WERI-Rb-1 (cell line): ENCODE data around the gene RSPH1.

ENCODE experiments used
- DNase-seq: peaks from one replicate; pipeline ENCODE4 v3.0.0-alpha.2; 2020
- H3K27ac ChIP-seq: fragments of 250-450 bp; sonication (Bioruptor Pico); 2 replicates; pipeline ENCODE4 v1.5.1; 2020; ENCODE audit warnings: mild to moderate bottlenecking, moderate library complexity
- H3K27me3 ChIP-seq: fragments of 250-450 bp; sonication (Bioruptor Pico); 2 replicates; pipeline ENCODE4 v1.5.1; 2021; ENCODE audit warnings: mild to moderate bottlenecking, low read depth, moderate library complexity; ENCODE audit not compliant: insufficient read depth, severe bottlenecking
- H3K36me3 ChIP-seq: fragments of 250-450 bp; sonication (Bioruptor Pico); 2 replicates; pipeline ENCODE4 v1.5.1; 2020; ENCODE audit warnings: mild to moderate bottlenecking, moderate library complexity
- H3K4me3 ChIP-seq: 2 replicates; pipeline ENCODE4 v1.5.1; 2011; ENCODE audit warnings: low read depth, mild to moderate bottlenecking, control low read depth, low read length
- H3K9me3 ChIP-seq: fragments of 250-450 bp; sonication (Bioruptor Pico); 2 replicates; pipeline ENCODE4 v1.5.1; 2021; ENCODE audit warnings: mild to moderate bottlenecking, moderate library complexity; ENCODE audit not compliant: severe bottlenecking
- CTCF ChIP-seq: IDR thresholded peaks from 2 replicates; pipeline ENCODE4 v1.5.1; 2011; ENCODE audit warnings: low read depth, mild to moderate bottlenecking, control low read depth, inconsistent platforms, low read length

RSPH1 gene

DNA sequence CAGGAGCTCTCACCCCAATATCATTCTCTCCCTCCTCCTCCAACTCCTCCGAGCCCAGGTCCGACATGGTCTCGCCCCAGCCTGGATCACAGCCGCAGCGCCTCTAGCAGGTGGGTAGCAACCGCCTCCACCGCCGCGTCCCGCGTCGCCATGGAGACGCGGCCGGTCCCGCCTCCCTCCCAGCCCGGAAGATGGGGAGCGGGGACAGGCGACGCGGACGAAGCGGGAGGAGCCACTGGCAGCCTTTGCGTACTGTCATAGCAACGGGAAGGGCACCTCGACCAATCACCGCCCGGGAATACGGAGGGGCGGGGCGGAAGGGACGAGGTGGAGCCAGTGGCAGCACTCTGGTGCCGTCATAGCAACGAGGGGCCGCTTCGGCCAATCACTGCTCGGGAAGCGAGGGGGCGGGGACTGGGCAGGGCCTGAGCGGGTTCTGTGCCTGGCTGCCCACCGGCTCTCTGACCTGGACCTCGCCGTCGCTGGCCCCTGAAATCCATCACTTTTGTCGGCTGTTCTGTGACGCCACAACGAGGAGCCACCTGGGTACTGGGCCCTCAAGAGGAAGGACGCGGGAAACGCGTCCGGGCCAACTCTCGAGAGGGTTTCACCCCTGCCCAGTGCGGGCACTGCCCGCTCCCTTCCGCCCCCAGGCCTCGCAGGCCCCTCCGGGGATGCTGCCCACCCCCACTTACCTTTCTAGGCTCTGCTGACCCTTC lies at the start of gene RSPH1:
Gene RSPH1 (minus strand): TSS at position 105 of the 719 bp plus-strand sequence. CDS start 38 bp downstream, at position 67.
- TF ChIP-seq CTCF = peak; percentile 21; the same call in 1 of the 2 replicates
- peak within 1 kb of the TSS; percentile 36; the same call in 1 of the 2 replicates for H3K27ac ChIP-seq
- no peaks in the 10 kb centered on the region for H3K9me3 ChIP-seq
- peak within 1 kb of the TSS; percentile 56 for H3K4me3 ChIP-seq
- DNase-seq = peak; percentile 100
- no peaks in the 10 kb centered on the region for H3K27me3 ChIP-seq
- no peaks in the 10 kb centered on the region for H3K36me3 ChIP-seq

DNA sequence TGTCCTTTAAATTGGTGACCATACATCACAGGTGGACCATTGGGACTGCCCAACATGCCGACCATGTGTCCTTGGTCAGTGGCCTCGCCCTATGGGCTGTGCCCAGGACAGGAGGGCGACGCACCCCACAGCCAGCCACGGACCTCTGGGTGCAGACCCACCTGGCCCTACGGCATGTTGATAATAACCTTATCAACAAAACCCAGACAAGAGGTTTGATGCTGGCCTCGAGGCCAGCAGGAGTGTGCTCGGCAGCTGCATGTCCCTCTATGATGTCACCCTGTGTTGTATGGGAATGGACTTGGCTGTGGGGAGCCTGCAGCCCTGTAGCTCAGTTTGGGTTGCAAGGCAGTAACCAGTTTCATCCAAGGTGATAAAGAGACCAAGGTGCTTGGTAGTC lies 49.7 kb upstream of the RSPH1 start:
- Histone ChIP-seq H3K27ac (no peak overlapping the region), H3K27me3 (no peaks in the 10 kb centered on the region), H3K9me3 (no peaks in the 10 kb centered on the region), H3K36me3 (no peaks in the 10 kb centered on the region), H3K4me3 (no peak overlapping the region)
- no peak for DNase-seq
- TF ChIP-seq CTCF = no peak

- Histone ChIP-seq H3K27ac (no peak overlapping the region), H3K36me3 (no peaks in the 10 kb centered on the region), H3K9me3 (no peaks in the 10 kb centered on the region), H3K27me3 (no peaks in the 10 kb centered on the region), H3K4me3 (no peak overlapping the region)
- DNase-seq = no peak
- TF ChIP-seq CTCF = no peak
These were observed 49.3 kb upstream of the RSPH1 start for GRCh38 chr21:42545317-42545716.

GRCh38 chr21:42544544-42544943 lies 48.5 kb upstream of the RSPH1 start:
- Histone ChIP-seq H3K36me3 (no peaks in the 10 kb centered on the region), H3K27ac (no peak overlapping the region), H3K9me3 (no peaks in the 10 kb centered on the region), H3K27me3 (no peaks in the 10 kb centered on the region), H3K4me3 (no peak overlapping the region)
- no peak for DNase-seq
- no peak for TF ChIP-seq CTCF

GRCh38 chr21:42543106-42543847 lies 47.3 kb upstream of the RSPH1 start:
- no peak for TF ChIP-seq CTCF
- no peak for DNase-seq
- no peaks in the 10 kb centered on the region for H3K36me3 ChIP-seq
- H3K9me3 ChIP-seq = no peaks in the 10 kb centered on the region
- H3K27me3 ChIP-seq = no peaks in the 10 kb centered on the region
- no peak overlapping the region for H3K27ac ChIP-seq
- no peak overlapping the region for H3K4me3 ChIP-seq
